Activated CD4-positive, alpha-beta memory T cell treated with anti-CD3 and anti-CD28 coated beads for 36 hours (primary cell): Measurements from ENCODE around the gene NTMT1. TPM values are rescaled to one million over a fixed set of nuclear protein-coding genes. Genes with fewer than 3 reads are reported as not detected.
"Not testable (repeated sequence)": the region's sequence is repeated elsewhere in the genome, so short reads cannot be mapped to it uniquely, and the experiment has no call there.

Experiments
- CTCF ChIA-PET: fragments of 350-600 bp; sonication (Branson Sonifier 250); formaldehyde crosslinking; loops from one replicate; lab custom pipeline; 2021; ENCODE audit warnings: antibody characterized with exemption, inconsistent platforms; lab: Charles Lee
- POLR2A ChIA-PET: fragments of 350-600 bp; sonication (Branson Sonifier 250); formaldehyde crosslinking; loops from one replicate; lab custom pipeline; 2021; ENCODE audit warnings: antibody characterized with exemption; lab: Charles Lee
- DNase-seq: peaks from one replicate; pipeline ENCODE4 v3.0.0-alpha.2; 2020
- H3K27ac Mint-ChIP-seq: one replicate; pipeline ENCODE4 v1.8.0; 2021; ENCODE audit warnings: mixed read lengths
- H3K27me3 Mint-ChIP-seq: one replicate; pipeline ENCODE4 v1.8.0; 2021; ENCODE audit warnings: mixed read lengths
- H3K36me3 Mint-ChIP-seq: one replicate; pipeline ENCODE4 v1.8.0; 2021; ENCODE audit warnings: mixed read lengths
- H3K4me1 Mint-ChIP-seq: one replicate; pipeline ENCODE4 v1.8.0; 2021; ENCODE audit warnings: low read depth, mixed read lengths
- H3K4me3 Mint-ChIP-seq: one replicate; pipeline ENCODE4 v1.8.0; 2021; ENCODE audit warnings: mild to moderate bottlenecking, mixed read lengths
- H3K9me3 Mint-ChIP-seq: one replicate; pipeline ENCODE4 v1.8.0; 2021; ENCODE audit warnings: mixed read lengths
- intact Hi-C: fragments of 100-400 bp; cut with micrococcal nuclease; formaldehyde crosslinking; loops from one replicate; pipeline ENCODE4 v1.15.1; 2023
- total RNA-seq, 2 experiments: library from RNA; stranded (reverse); gene quantifications; one replicate each; pipeline ENCODE4 v1.2.3, GENCODE V29; 2021

NTMT1 gene
- total RNA-seq, 2 experiments from 2014 or later: 59.9 to 64.6 TPM

DNA sequence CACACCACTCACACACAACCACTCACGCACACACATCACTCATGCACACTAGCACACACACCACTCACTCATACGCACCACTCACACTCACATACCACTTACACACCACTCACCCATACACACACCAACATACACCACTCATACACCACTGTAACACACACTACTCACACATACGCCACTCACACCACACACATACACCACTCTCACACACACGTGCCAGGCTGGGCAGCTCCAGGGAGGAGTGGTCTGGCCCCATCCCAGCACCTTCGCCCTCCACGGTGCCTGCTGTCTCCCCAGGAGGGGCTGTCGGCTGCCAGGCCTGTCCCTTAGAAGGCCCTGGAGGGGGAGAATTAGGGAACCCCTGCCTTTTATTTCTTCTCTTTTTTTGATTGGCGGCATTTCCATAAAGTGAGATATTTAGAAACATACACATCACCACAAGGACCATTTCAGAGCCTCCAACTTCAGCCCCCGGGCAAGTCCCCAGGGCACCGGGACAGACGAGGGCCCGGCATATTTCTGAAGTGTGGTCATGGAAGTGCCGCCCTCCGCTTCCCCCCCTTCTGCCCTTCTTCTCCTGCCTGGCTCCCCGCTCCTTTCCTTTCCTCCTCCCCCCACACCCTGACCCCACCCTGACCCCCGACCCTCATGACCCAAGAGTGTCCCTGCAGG is 22.3 kb downstream of the NTMT1 start:
- H3K4me1 Mint-ChIP-seq: no peaks in the 10 kb centered on the region
- intact Hi-C loops: loop anchor here (10.0 kb wide), 1 partner anchor 47 kb away; no protein-coding TSS in a partner anchor
- H3K9me3 Mint-ChIP-seq: no peaks in the 10 kb centered on the region
- H3K27ac Mint-ChIP-seq: no peak overlapping the region
- ChIA-PET POLR2A (no interaction called here), CTCF (no interaction called here)
- no peak overlapping the region for H3K4me3 Mint-ChIP-seq
- no peak for DNase-seq
- H3K27me3 Mint-ChIP-seq: no peaks in the 10 kb centered on the region
- no peaks in the 10 kb centered on the region for H3K36me3 Mint-ChIP-seq

DNA sequence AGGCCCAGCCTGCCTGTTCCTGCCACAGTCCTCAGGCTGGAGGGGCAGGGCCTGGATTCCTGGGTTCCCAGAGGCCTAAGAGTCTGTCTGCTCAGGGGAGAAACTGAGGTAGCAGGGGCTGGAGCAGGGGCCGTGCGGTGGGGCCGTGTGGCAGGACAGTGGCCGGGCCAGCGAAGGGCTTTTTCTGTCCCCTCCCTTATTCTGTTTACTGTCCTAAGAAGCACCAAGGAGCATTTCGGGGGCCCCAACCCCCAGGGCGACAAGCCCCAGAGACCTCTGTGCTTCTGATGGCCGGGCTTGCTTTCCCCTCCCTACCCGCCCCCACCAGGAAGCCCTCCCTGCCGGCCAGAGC is 22.8 kb downstream of the NTMT1 start:
- intact Hi-C loops: loop anchor here (10.0 kb wide), 1 partner anchor 46 kb away; no protein-coding TSS in a partner anchor

DNA sequence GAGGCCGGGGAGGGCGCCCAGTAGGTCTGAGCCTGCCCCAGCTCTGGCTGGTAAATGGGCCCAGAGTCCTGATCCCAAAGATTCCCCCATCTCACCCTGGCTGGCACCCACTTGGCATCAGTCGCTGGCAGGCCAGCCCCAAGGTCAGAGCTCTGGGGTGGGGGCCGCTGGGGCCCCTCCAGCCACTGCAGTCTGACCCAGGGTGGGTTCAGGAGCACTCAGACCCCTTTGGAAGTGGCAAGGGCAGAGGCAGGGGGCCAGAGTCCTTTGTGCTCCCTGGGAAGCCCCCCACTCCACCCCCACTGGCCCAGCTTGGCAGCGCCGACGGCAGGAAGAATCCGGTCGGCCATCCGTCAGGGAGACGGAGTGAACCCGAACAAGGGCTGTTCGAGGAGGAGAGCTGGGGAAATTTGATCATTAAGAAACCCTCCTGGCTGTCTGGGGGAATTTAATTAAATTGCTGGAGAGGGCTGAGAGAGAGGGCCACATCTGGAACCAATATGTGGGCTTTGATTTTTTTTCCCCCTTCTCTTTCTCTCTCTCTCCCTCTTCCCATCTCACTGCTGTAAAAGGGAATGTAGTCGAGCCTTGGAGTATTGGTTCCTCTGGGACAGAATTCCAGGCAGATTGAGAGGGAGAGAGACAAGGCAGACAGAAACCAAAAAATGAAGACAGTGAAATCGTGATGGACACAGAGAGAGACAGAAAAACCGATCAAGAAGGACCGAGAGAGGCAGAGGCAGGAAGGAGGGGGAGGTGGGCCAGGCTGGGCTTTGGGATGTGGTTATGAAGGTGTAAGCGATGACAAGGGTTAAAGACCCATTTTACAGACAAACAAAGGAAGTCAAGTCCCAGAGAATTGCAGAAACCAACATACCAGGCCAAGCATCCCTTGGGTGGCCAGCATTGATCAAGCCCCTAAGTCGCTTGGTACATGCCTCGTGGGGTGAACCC is 24.0 kb downstream of the NTMT1 start:
- no peak overlapping the region for H3K4me3 Mint-ChIP-seq
- no peaks in the 10 kb centered on the region for H3K4me1 Mint-ChIP-seq
- no peaks in the 10 kb centered on the region for H3K9me3 Mint-ChIP-seq
- H3K27ac Mint-ChIP-seq: no peak overlapping the region
- intact Hi-C loops: loop anchor here (10.0 kb wide), 1 partner anchor 45 kb away; no protein-coding TSS in a partner anchor
- DNase-seq: no peak
- H3K36me3 Mint-ChIP-seq: no peaks in the 10 kb centered on the region
- H3K27me3 Mint-ChIP-seq: no peaks in the 10 kb centered on the region
- ChIA-PET CTCF (no interaction called here), POLR2A (no interaction called here)

More for the DNA sequence above, 22.8 kb downstream of the NTMT1 start:
- ChIA-PET CTCF (no interaction called here), POLR2A (no interaction called here)
- Mint-ChIP-seq H3K27ac (no peak overlapping the region), H3K36me3 (no peaks in the 10 kb centered on the region), H3K9me3 (no peaks in the 10 kb centered on the region), H3K4me3 (no peak overlapping the region), H3K4me1 (no peaks in the 10 kb centered on the region), H3K27me3 (no peaks in the 10 kb centered on the region)
- no peak for DNase-seq

GRCh38 chr9:129650680-129651235 is 24.8 kb downstream of the NTMT1 start:
- CTCF ChIA-PET: interaction anchor here (1.2 kb wide), 1 partner anchor 8 kb away, joined by 3 read pairs; no protein-coding TSS in a partner anchor
- intact Hi-C loops: no loop called here
- POLR2A ChIA-PET: no interaction called here

GRCh38 chr9:129653823-129654553 is 28.0 kb downstream of the NTMT1 start:
- no peak overlapping the region for H3K4me3 Mint-ChIP-seq
- no peak overlapping the region for H3K27ac Mint-ChIP-seq
- DNase-seq: no peak
- intact Hi-C loops: no loop called here
- POLR2A ChIA-PET: no interaction called here
- H3K36me3 Mint-ChIP-seq: no peaks in the 10 kb centered on the region
- no peaks in the 10 kb centered on the region for H3K9me3 Mint-ChIP-seq
- CTCF ChIA-PET: no interaction called here
- no peaks in the 10 kb centered on the region for H3K27me3 Mint-ChIP-seq
- no peaks in the 10 kb centered on the region for H3K4me1 Mint-ChIP-seq

More at GRCh38 chr9:129650680-129651235, 24.8 kb downstream of the NTMT1 start:
- no peak overlapping the region for H3K4me3 Mint-ChIP-seq
- no peaks in the 10 kb centered on the region for H3K27me3 Mint-ChIP-seq
- H3K27ac Mint-ChIP-seq: no peak overlapping the region
- H3K4me1 Mint-ChIP-seq: no peaks in the 10 kb centered on the region
- no peaks in the 10 kb centered on the region for H3K36me3 Mint-ChIP-seq
- H3K9me3 Mint-ChIP-seq: no peaks in the 10 kb centered on the region
- no peak for DNase-seq

- ChIA-PET POLR2A (no interaction called here), CTCF (interaction anchor here (0.9 kb wide), 1 partner anchor 71 kb away, joined by 4 read pairs; no protein-coding TSS in a partner anchor)
- H3K27me3 Mint-ChIP-seq: no peaks in the 10 kb centered on the region
- no peak for DNase-seq
- H3K9me3 Mint-ChIP-seq: no peaks in the 10 kb centered on the region
- H3K27ac Mint-ChIP-seq: no peak overlapping the region
- H3K4me3 Mint-ChIP-seq: no peak overlapping the region
- intact Hi-C loops: no loop called here
- no peaks in the 10 kb centered on the region for H3K4me1 Mint-ChIP-seq
- H3K36me3 Mint-ChIP-seq: no peaks in the 10 kb centered on the region
Observed at GRCh38 chr9:129654554-129655040, 28.6 kb downstream of the NTMT1 start.

DNA sequence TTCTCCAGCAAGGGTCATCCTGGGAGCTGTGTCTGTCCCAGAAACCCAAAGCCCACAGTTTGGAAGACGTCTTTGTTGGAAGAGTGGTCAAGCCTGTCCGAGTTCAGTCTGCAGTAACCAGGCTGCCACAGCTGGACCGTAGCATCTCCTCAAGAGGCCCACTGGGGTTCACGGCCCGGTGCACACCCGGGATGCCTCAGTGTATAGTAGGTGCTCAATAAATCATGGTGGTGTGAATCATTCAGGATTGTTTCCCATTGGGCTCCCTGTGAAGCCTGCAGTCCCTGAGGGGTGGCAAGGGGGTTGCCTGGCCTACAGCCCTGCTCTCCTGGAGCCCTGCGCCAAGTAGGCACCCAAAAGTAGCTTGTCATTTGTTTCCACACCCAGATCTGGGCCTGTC is 29.2 kb downstream of the NTMT1 start:
- Mint-ChIP-seq H3K36me3 (no peaks in the 10 kb centered on the region), H3K4me1 (no peaks in the 10 kb centered on the region), H3K27ac (no peak overlapping the region), H3K9me3 (no peaks in the 10 kb centered on the region), H3K4me3 (no peak overlapping the region), H3K27me3 (no peaks in the 10 kb centered on the region)
- POLR2A ChIA-PET: no interaction called here
- CTCF ChIA-PET: interaction anchor here (0.9 kb wide), 1 partner anchor 71 kb away, joined by 4 read pairs; no protein-coding TSS in a partner anchor
- intact Hi-C loops: no loop called here
- DNase-seq: no peak

GRCh38 chr9:129655696-129656095 is 29.7 kb downstream of the NTMT1 start:
- Mint-ChIP-seq H3K4me1 (no peaks in the 10 kb centered on the region), H3K27me3 (no peaks in the 10 kb centered on the region), H3K4me3 (no peak overlapping the region), H3K27ac (no peak overlapping the region), H3K36me3 (no peaks in the 10 kb centered on the region), H3K9me3 (no peaks in the 10 kb centered on the region)
- no peak for DNase-seq
- CTCF ChIA-PET: interaction anchor here (0.8 to 1.1 kb wide), 3 partner anchors 13 to 83 kb away, joined by 3 to 8 read pairs (median 5); no protein-coding TSS in a partner anchor
- intact Hi-C loops: no loop called here
- POLR2A ChIA-PET: no interaction called here

DNA sequence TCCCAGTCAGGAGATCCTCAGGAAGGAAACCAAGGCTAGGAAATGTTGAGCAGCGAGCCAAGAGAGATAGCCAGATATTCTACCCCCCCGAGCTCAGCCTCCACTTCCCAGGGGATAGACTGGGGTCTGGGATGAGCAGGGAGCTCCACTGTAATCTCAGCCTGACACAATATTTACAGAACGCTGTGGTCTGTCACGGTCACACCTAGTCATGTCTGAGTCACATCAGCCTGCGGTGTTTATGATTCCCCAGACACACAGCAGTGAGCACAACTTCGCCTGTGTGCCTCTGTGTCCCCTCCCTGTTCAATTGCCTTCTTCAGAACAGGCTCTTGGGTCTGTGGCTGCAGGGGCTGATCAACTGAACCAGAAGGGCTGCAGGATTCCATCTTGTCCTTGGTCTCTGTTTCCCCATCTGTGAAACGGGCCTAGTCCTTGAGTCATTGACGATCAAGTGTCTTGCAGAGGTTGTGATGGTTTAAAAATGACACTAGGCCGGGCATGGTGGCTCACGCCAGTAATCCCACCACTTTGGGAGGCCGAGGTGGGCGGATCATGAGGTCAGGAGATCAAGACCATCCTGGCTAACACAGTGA is 30.9 kb downstream of the NTMT1 start:
- no peaks in the 10 kb centered on the region for H3K27me3 Mint-ChIP-seq

GRCh38 chr9:129661029-129661428 is 35.1 kb downstream of the NTMT1 start:
- POLR2A ChIA-PET: no interaction called here
- Mint-ChIP-seq H3K4me1 (no peaks in the 10 kb centered on the region), H3K4me3 (no peak overlapping the region), H3K27me3 (peaks cover 2% of the 10 kb centered on the region), H3K27ac (no peak overlapping the region), H3K36me3 (no peaks in the 10 kb centered on the region), H3K9me3 (no peaks in the 10 kb centered on the region)
- CTCF ChIA-PET: interaction anchor here (1.4 kb wide), 1 partner anchor 76 kb away, joined by 6 read pairs; no protein-coding TSS in a partner anchor
- DNase-seq: no peak
- intact Hi-C loops: no loop called here

More for the DNA sequence above, 30.9 kb downstream of the NTMT1 start:
- intact Hi-C loops: no loop called here
- Mint-ChIP-seq H3K27ac (no peak overlapping the region), H3K36me3 (no peaks in the 10 kb centered on the region), H3K9me3 (no peaks in the 10 kb centered on the region), H3K4me3 (no peak overlapping the region), H3K4me1 (no peaks in the 10 kb centered on the region)
- DNase-seq: no peak
- CTCF ChIA-PET: interaction anchor here (0.6 to 1.2 kb wide), 6 partner anchors 14 to 480 kb away, joined by 3 to 8 read pairs (median 3); no protein-coding TSS in a partner anchor
- POLR2A ChIA-PET: no interaction called here

DNA sequence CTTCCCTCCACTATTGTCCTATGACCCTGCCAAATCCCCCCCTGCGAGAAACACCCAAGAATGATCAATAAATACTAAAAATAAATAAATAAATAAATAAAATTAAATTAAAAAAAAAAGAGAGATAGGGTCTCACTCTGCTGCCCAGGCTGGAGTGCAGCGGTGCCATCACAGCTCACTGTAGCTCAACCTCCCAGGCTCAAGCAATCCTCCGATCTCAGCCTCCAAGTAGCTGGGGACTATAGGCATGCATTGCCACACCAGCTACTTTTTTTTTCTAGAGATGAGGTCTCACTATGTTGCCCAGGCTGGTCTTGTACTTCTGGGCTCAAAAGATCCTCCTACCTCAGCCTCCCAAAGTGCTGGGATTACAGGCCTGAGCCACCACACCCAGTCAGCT is 36.3 kb downstream of the NTMT1 start:
- H3K4me1 Mint-ChIP-seq, CTCF ChIA-PET, POLR2A ChIA-PET, H3K27me3 Mint-ChIP-seq, H3K4me3 Mint-ChIP-seq, H3K9me3 Mint-ChIP-seq, DNase-seq, H3K27ac Mint-ChIP-seq, intact Hi-C loops, H3K36me3 Mint-ChIP-seq: not testable (repeated sequence)
